ENCODE data around the gene CYB561D1.

DNA sequence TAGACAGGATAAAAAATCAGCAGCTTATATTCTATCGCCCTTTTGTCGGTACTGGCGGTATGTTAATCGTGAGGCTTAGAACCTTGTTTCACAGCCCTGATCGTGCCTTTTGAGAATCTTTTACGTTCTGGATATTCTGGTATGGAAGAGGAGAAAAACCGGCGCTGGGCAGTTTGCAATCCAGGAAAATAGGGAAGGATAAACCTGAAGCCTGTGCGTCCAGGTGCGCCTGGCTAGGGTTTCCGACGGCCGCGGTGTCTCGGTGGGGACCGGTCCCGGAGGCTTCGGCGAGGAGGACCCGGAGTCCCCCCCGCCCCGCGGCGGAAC lies 27.8 kb upstream of the CYB561D1 start:
- TF ChIP-seq, protein P1, sequence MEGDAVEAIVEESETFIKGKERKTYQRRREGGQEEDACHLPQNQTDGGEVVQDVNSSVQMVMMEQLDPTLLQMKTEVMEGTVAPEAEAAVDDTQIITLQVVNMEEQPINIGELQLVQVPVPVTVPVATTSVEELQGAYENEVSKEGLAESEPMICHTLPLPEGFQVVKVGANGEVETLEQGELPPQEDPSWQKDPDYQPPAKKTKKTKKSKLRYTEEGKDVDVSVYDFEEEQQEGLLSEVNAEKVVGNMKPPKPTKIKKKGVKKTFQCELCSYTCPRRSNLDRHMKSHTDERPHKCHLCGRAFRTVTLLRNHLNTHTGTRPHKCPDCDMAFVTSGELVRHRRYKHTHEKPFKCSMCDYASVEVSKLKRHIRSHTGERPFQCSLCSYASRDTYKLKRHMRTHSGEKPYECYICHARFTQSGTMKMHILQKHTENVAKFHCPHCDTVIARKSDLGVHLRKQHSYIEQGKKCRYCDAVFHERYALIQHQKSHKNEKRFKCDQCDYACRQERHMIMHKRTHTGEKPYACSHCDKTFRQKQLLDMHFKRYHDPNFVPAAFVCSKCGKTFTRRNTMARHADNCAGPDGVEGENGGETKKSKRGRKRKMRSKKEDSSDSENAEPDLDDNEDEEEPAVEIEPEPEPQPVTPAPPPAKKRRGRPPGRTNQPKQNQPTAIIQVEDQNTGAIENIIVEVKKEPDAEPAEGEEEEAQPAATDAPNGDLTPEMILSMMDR (IDR thresholded peaks at IDR 0.05): no peak
- no peak for TF ChIP-seq POLR2A (IDR thresholded peaks at IDR 0.05)
